ENCODE data around the gene IFNL2.
"Not testable (repeated sequence)": the region's sequence is repeated elsewhere in the genome, so short reads cannot be mapped to it uniquely, and the experiment has no call there.

The IFNL2 gene

GRCh38 chr19:39268085-39268484 lies at the start of gene IFNL2:
Gene IFNL2, plus strand, starts transcription at chr19:39268396. Its CDS starts 173 bp downstream, at chr19:39268569.
- not testable (repeated sequence) for DNase-seq

- not testable (repeated sequence) for DNase-seq
These were observed 49.1 kb upstream of the IFNL2 start for GRCh38 chr19:39219108-39219507.

GRCh38 chr19:39223703-39224279 lies 44.4 kb upstream of the IFNL2 start:
- no peak for DNase-seq

- DNase-seq, result no peak
These were observed 43.3 kb upstream of the IFNL2 start for GRCh38 chr19:39224910-39225309.

GRCh38 chr19:39230096-39230764 lies 38.0 kb upstream of the IFNL2 start:
- no peak for DNase-seq

GRCh38 chr19:39232708-39233107 lies 35.5 kb upstream of the IFNL2 start:
- DNase-seq, result no peak

GRCh38 chr19:39236527-39236926 lies 31.7 kb upstream of the IFNL2 start:
- peak; percentile 35 to 53 for DNase-seq

GRCh38 chr19:39237200-39238184 lies 30.7 kb upstream of the IFNL2 start:
- DNase-seq, result peak; percentile 43 to 60

- DNase-seq, result no peak
These were observed 30.0 kb upstream of the IFNL2 start for GRCh38 chr19:39238209-39238608.

- DNase-seq, result no peak
These were observed 29.3 kb upstream of the IFNL2 start for GRCh38 chr19:39238944-39239343.

- DNase-seq, result no peak
These were observed 27.8 kb upstream of the IFNL2 start for GRCh38 chr19:39240421-39240820.

GRCh38 chr19:39243741-39244140 lies 24.5 kb upstream of the IFNL2 start:
- DNase-seq, result not testable (repeated sequence)

GRCh38 chr19:39244410-39245100 lies 23.6 kb upstream of the IFNL2 start, which contains the start of gene IFNL3:
Gene IFNL3, minus strand, starts transcription at chr19:39245006. Its CDS starts 39 bp downstream, at chr19:39244967.
- not testable (repeated sequence) for DNase-seq

- not testable (repeated sequence) for DNase-seq
These were observed 23.0 kb upstream of the IFNL2 start for GRCh38 chr19:39245166-39245565.

GRCh38 chr19:39246951-39247669 lies 21.1 kb upstream of the IFNL2 start:
- peak; percentile 43 to 52 for DNase-seq

- peak; percentile 29 to 44 for DNase-seq
These were observed 20.2 kb upstream of the IFNL2 start for GRCh38 chr19:39247701-39248664.

- DNase-seq, result no peak
These were observed 19.4 kb upstream of the IFNL2 start, which contains the start of gene IFNL4 for GRCh38 chr19:39248806-39249205. Gene IFNL4, minus strand, starts transcription at chr19:39248856.

GRCh38 chr19:39251081-39251480 lies 17.1 kb upstream of the IFNL2 start:
- DNase-seq, result no peak

GRCh38 chr19:39251846-39252245 lies 16.4 kb upstream of the IFNL2 start:
- DNase-seq, result no peak

- DNase-seq, result no peak
These were observed 15.7 kb upstream of the IFNL2 start for GRCh38 chr19:39252458-39252857.
